Right cardiac atrium (tissue), 5 donors: Measurements from ENCODE around the gene ARHGEF37. TPM values are rescaled to one million over a fixed set of nuclear protein-coding genes. Genes with fewer than 3 reads are reported as not detected.
A peak's percentile ranks its signal among the peaks of the same experiment; 100 is the strongest.
"Not testable (repeated sequence)": the region's sequence is repeated elsewhere in the genome, so short reads cannot be mapped to it uniquely, and the experiment has no call there.

ENCODE experiments used
- ATAC-seq, 2 donors: fragments of 200-7000 bp; cut with Tn5 transposase; one replicate each; pipeline versions ENCODE4 v1.8.0 to v1.9.1; 2020; ENCODE audit warnings: moderate library complexity in 2 of 2, mild to moderate bottlenecking in 1 of 2
- DNase-seq, 3 donors: peaks; one replicate each; pipeline ENCODE4 v3.0.0-alpha.2; 2020
- H3K27ac ChIP-seq: one replicate; pipeline ENCODE4 v1.5.1; 2013; ENCODE audit warnings: mild to moderate bottlenecking, low read length, control low read depth, moderate library complexity
- H3K27me3 ChIP-seq: one replicate; pipeline ENCODE4 v1.6.1; 2013; ENCODE audit not compliant: control insufficient read depth, insufficient read depth
- H3K4me1 ChIP-seq: one replicate; pipeline ENCODE4 v1.6.1; 2013; ENCODE audit warnings: low read length; ENCODE audit not compliant: control insufficient read depth, insufficient read depth
- H3K4me3 ChIP-seq: one replicate; pipeline ENCODE4 v1.5.1; 2013; ENCODE audit warnings: low read length, control low read depth
- H3K9me3 ChIP-seq: one replicate; pipeline ENCODE4 v1.6.1; 2013; ENCODE audit warnings: low read length; ENCODE audit not compliant: control insufficient read depth
- WGBS: extraction: QIAGEN DNeasy Blood & Tissue Kit; methylation state at CpG from one replicate; pipeline ENCODE4 v1.1.7; 2013; 5-methylcytosine and 5-hydroxymethylcytosine counted together
- intact Hi-C, 4 donors: fragments of 100-400 bp; cut with DNase I; formaldehyde crosslinking; loops; one replicate each; pipeline versions ENCODE4 v1.11.0 to v1.14.0; 2022 to 2023
- polyA plus RNA-seq: library from polyadenylated mRNA; stranded (reverse); fragments of 200-250 nt; gene quantifications from one replicate; pipeline ENCODE4 v1.2.3, GENCODE V29; 2013
- total RNA-seq, 4 donors: library from RNA; stranded (reverse); fragmentation: NEBNext Ultra II Directional; extraction: Animal tissue kit (Norgen Biotek cat#: 25700); gene quantifications; one replicate each; pipeline ENCODE4 v1.2.1, GENCODE V29; 2021
- donor health status: healthy with polysubstance abuse.
- donor health status: DM: no; HTN: yes; CAD: no.
- donor health status: DM: no; HTN: no; CAD: no.
- donor health status: DM: no; HTN: yes; CAD: no; lungs with severe emphysema.
- donor health status: DM: yes; HTN: yes; CAD: no.

The ARHGEF37 gene
- total and polyA plus RNA-seq, 5 donors = 10.4 to 25.7 (median 23.0) TPM

DNA sequence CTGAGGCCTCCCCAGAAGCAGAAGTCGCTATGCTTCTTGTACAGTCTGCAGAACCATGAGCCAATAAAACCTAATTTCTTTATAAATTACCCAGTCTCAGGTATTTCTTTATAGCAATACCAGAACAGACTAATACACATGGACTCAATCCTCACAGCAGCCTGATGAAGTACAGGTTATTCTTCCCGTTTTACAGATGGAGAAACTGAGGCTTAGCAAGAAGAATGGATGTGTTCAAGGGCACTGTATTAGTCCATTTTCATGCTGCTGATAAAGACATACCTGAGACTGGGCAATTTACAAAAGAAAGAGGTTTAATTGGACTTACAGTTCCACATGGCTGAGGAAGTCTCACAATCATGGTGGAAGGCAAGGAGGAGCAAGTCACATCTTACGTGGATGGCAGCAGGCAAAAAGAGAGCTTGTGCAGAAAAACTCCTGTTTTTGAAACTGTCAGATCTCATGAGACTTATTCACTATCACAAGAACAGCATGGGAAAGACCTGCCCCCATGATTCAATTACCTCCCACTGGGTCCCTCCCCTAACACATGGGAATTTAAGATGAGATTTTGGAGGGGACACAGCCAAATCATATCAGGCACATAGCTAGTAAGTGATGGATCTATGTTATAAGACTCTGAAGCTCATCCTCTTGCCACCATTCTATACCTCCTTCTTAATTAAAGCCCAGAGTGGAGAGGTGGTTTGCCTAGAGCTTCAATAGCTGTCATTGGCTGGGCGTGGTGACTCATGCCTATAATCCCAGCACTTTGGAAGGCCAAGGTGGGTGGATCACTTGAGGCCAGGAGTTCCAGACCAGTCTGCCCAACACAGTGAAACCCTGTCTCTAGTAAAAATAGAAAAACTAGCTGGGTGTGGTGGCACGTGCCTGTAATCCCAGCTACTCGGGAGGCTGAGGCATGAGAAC, 67.4 kb downstream of the ARHGEF37 start:
- DNase-seq, ATAC-seq, H3K4me3 ChIP-seq, intact Hi-C loops, H3K9me3 ChIP-seq, H3K4me1 ChIP-seq, H3K27ac ChIP-seq, H3K27me3 ChIP-seq: not testable (repeated sequence)
- WGBS = 86% methylated on average over 6 of the region's 6 CpGs

DNA sequence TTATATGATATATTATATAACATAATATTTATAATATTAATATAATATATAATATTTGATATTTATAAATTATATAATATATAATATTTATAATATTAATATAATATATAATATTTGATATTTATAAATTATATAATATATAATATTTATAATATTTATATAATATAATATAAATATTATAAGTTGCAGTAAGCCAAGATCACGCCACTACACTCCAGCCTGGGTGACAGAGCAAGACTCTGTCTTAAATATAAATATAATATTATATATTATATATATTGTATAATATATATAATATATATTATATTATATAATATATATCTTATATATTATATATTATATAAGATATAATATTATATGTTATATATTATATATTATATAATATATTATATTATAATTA, 68.4 kb downstream of the ARHGEF37 start:
- H3K4me1 ChIP-seq, H3K9me3 ChIP-seq, H3K4me3 ChIP-seq, DNase-seq, ATAC-seq, H3K27ac ChIP-seq, intact Hi-C loops, H3K27me3 ChIP-seq: not testable (repeated sequence)
- no CpG with 5 or more reads among the region's 1 CpG for WGBS

DNA sequence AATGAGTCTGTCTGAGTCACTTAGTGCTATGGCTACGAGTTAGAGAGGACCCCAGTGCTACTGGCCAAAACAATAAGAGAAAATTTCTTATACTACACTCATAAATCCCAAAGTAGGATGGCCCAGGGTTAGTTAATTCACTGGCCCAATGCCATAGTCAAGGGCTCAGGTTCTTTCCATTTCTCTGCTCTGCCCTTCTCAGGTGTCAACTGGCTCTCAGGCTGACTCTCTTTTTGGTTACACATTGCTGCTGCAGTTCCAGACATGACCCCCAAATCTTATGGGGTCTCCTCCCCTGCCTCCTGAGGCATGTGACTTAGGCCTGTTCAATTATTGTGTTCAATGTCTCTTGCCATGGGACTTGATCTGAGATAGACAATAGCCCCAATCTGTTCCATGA, 70.4 kb downstream of the ARHGEF37 start:
- DNase-seq (no peak), ATAC-seq (no peak)
- Histone ChIP-seq H3K27ac (no peak overlapping the region), H3K9me3 (no peaks in the 10 kb centered on the region), H3K27me3 (no peaks in the 10 kb centered on the region), H3K4me3 (no peak overlapping the region), H3K4me1 (no peaks in the 10 kb centered on the region)
- intact Hi-C loops = no loop called here
- 96% methylated on average over 1 of the region's 1 CpG for WGBS

DNA sequence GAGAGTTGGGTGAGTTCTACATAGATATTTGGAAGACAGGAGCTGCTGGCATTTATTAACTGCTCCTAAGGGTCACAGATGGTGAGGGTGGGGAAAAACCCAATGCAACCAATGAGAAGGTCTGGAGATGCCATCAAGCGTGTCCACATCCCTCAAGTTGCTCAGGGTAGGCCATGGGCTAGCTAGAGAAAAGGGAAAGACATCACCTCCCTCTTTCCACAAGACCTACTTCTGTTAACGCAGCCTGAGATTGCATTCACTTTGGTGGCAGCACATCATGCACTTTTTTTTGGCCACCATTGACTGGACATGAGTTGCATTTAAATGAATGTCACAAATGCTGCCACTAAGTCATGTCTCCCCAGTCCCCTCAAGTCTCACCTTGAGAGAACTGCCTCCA, 71.4 kb downstream of the ARHGEF37 start:
- DNase-seq (no peak), ATAC-seq (no peak)
- WGBS = 99% methylated on average over 2 of the region's 2 CpGs
- no peaks in the 10 kb centered on the region for H3K9me3 ChIP-seq
- H3K27me3 ChIP-seq = no peaks in the 10 kb centered on the region
- no peak overlapping the region for H3K27ac ChIP-seq
- no peaks in the 10 kb centered on the region for H3K4me1 ChIP-seq
- H3K4me3 ChIP-seq = no peak overlapping the region
- intact Hi-C loops = no loop called here

DNA sequence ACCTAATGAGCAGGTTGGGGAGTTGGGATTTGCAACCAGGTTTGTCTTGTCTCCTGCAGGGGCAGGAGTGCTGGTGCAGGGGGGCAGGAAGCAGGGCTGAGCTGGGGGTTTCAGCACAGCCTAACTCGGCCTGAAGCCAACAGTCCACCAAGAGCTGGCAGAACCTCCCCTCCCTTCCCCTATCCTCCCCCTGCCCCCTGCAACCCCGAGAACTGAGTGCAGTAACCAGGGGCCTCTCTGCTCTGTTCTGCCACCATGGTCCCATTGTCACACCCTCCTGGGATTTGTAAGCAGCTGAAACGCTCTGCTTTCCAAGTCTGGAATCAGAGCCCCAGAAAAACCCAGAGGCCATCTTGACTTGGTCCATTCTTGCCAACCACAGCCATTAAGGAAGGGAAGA, 72.9 kb downstream of the ARHGEF37 start:
- intact Hi-C loops = no loop called here
- 30% methylated on average over 3 of the region's 3 CpGs for WGBS
- ATAC-seq = no peak
- DNase-seq = no peak
- Histone ChIP-seq H3K27ac (no peak overlapping the region), H3K9me3 (no peaks in the 10 kb centered on the region), H3K4me1 (peaks cover 5% of the 10 kb centered on the region), H3K27me3 (no peaks in the 10 kb centered on the region), H3K4me3 (no peak overlapping the region)

DNA sequence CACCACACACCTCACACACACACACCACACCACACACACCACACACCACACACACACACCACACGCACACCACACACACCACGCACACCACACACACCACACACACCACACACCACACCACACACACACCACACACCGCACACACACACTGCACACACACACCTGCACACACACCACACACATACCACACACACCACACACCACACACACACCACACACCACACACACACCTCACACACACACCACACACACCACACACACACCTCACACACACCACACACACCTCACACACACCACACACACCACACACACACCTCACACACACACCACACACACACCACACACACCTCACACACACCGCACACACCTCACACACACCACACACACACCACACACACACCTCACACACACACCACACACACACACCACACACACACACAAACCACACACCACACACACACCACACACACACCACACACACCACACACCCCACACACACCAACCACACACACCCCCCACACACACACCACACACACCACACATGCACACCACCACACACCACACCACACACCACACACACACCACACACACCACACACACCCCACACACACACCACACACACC, 73.7 kb downstream of the ARHGEF37 start:
- DNase-seq = no peak
- 78% methylated on average over 4 of the region's 4 CpGs for WGBS
- intact Hi-C loops = no loop called here
- no peaks in the 10 kb centered on the region for H3K9me3 ChIP-seq
- ATAC-seq = no peak
- no peak overlapping the region for H3K27ac ChIP-seq
- peaks cover 5% of the 10 kb centered on the region for H3K4me1 ChIP-seq
- no peaks in the 10 kb centered on the region for H3K27me3 ChIP-seq
- no peak overlapping the region for H3K4me3 ChIP-seq

DNA sequence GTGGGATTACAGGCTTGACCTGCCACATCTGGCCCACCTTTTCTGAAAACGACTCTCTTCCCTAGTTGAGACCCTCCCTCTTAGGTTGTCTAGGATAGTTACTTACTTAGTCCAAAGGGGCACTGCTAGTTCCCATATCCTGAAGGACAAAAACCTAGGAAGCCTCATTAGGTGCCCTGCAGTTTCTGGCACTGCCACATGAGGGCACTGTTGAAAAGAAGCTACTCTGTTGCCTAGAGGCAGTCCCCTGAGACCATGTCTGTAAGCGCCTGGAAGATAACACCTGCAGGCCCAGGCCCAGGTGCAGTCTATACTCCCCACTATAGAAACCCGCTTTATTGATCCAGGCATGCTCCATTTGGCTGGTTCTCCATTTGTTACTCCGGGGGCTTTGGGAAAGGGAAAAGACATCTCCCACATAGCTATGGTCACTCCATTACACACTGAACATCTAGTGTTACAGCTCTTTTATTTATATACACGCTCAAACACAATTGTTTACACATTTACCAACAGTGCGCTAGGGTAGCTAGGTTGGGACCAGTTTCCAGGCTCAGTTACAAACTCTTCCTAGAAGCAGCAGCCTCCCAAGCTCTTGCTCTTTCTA, 75.4 kb downstream of the ARHGEF37 start:
- WGBS = 66% methylated on average over 6 of the region's 6 CpGs
- DNase-seq (peak in 1 of 3 donors; percentile 69), ATAC-seq (peak in 1 of 2 donors; percentile 36)
- Histone ChIP-seq H3K4me3 (no peak overlapping the region), H3K27me3 (no peaks in the 10 kb centered on the region), H3K9me3 (no peaks in the 10 kb centered on the region), H3K27ac (no peak overlapping the region), H3K4me1 (peaks cover 5% of the 10 kb centered on the region)
- intact Hi-C loops = no loop called here

DNA sequence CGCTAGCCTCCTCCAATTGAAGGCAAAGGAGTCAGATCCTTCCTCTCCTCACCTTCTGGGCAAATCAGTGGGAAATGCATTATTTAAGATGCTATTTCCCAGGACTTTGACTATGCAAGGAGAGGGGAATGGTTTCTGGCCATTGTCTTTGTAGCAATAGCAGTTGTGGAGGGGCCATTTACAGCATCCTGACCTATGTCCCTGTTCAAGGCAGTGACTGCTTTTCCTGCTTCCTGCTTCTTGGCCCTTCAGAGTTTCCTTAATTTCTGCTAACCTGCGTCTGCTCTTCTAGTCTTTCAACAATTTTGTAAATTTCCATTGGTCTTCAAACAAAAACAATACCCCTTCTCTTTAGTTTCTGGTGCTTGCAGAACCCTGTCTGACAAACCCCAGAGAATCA, 76.0 kb downstream of the ARHGEF37 start:
- 81% methylated on average over 2 of the region's 2 CpGs for WGBS
- peaks cover 5% of the 10 kb centered on the region for H3K4me1 ChIP-seq
- H3K27ac ChIP-seq = no peak overlapping the region
- no peaks in the 10 kb centered on the region for H3K9me3 ChIP-seq
- no peak for DNase-seq
- ATAC-seq = no peak
- H3K4me3 ChIP-seq = no peak overlapping the region
- intact Hi-C loops = no loop called here
- H3K27me3 ChIP-seq = no peaks in the 10 kb centered on the region

DNA sequence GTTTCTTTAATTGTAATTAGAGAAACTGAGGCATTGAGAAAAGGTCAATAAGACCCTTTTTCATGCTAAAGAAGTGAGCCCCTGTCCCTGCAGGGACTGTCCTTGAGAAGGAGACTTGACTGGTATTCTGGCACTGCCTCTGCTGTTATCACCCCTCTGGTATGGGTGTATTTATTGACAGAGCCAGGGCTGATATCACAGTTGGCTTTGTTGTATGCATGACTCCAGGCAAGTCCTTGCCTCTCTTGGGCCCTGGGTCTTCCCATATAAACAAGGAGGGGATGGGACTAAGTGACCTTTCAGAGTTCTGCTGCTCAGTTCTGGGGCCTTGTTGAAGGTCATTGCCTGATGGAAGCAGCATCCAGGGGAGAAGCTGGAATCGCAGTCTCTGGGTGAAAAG, 77.0 kb downstream of the ARHGEF37 start:
- Histone ChIP-seq H3K27ac (peak overlapping the region; percentile 80), H3K4me1 (peaks cover 5% of the 10 kb centered on the region), H3K27me3 (no peaks in the 10 kb centered on the region), H3K9me3 (no peaks in the 10 kb centered on the region), H3K4me3 (no peak overlapping the region)
- DNase-seq (no peak), ATAC-seq (peak; percentile 74 to 81)
- intact Hi-C loops = no loop called here
- 66% methylated on average over 1 of the region's 1 CpG for WGBS

DNA sequence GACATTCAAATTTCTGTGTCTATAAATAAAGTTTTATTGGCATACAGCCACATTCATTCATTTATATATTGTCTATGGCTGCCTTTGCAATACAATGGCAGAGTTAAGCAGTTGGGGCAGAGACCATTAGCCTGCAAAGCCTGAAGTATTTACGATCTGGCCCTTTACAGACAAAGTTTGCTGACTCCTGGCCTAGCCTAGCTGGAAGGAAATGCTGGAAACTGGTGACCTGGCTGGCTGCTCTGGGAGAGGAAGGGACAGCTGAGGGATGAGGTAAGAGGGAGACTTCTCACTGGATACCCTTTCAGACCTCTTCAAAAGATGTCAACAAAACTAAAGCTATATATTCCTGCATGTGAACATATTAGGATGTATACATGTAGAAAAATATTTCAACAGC, 82.8 kb downstream of the ARHGEF37 start:
- intact Hi-C loops = no loop called here
- no peak overlapping the region for H3K4me3 ChIP-seq

More for the DNA sequence above, 82.8 kb downstream of the ARHGEF37 start:
- Histone ChIP-seq H3K27ac (no peak overlapping the region), H3K4me1 (peaks cover 3% of the 10 kb centered on the region), H3K9me3 (no peaks in the 10 kb centered on the region), H3K27me3 (no peaks in the 10 kb centered on the region)
- WGBS = 59% methylated on average over 1 of the region's 1 CpG
- DNase-seq = no peak
- no peak for ATAC-seq
